Measurements from ENCODE around the gene C1QL2. TPM values are rescaled to one million over a fixed set of nuclear protein-coding genes. Genes with fewer than 3 reads are reported as not detected.

The C1QL2 gene
- total RNA-seq, 2 donors from 2014 or later = not detected

DNA sequence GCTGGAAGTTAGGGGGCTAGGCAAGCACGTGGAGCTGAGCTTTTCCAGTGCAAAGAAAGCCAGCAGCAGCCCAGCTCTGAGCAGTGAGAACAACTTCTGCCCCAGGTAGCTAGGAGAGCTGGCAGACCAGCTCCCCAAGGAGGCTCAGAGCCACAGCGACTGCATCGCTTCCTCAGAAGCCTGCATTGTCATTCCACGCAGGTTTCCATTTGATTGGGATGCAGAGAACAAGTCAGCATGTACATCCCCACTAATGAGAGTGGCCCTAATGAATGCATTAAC, 45.1 kb downstream of the C1QL2 start:
- ATAC-seq (no peak), DNase-seq (no peak)
- intact Hi-C loops (cut with DNase I) = no loop called here

DNA sequence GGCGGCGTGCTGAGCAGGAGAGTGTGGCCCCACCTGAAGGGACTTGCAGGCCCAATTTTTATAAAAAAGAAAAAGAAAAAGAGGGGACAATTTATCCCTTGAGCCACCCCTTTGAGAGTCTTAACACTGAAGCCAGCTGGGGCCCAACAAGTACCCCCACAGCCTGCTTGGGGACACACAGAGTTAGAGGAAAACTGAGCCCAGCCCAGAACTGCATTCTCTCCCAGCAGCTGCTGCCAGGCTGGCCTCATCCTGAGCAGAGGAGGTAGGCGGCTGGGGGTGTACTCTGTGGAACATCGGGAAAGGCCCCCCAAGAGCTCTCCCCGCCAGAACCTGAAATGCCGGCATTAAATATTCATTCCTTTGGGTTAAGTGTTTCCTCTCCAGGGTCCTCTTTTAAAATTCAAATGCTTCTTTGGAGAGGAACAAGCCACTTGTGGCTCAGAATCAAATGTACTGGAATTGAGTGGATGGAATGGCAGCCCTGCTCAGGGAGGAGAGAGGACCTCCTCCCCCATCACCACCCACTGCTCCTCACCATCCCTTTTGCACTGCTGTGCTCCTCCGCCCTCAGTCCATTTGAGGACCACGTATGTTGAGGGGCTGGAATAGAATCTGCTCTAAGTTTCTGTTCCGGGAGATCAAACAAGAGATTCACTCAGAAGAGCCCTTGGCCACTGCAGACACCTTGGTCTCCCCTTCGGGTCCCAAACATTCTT, 45.6 kb downstream of the C1QL2 start:
- DNase-seq (no peak), ATAC-seq (no peak)
- intact Hi-C loops (cut with DNase I) = no loop called here

DNA sequence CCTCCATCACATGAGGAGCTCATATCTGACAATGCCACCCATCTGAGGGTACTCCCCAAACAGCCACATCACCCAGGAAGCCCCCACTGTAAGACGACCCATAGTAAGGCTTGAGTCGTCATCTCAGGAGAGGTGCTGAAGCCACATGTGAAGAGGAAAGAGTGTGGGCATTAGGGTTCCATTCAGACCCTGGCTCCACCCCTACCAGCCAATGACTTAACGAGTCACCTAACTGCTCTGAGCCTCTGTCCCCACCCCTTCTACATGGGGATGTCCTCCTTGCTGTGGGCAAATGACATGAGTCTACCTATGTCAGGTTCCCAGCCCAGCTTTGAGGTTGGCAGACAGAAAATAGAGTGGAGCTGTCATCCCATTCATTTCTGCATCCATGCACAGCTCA, 46.3 kb downstream of the C1QL2 start:
- ATAC-seq (no peak), DNase-seq (no peak)
- intact Hi-C loops (cut with DNase I) = no loop called here

DNA sequence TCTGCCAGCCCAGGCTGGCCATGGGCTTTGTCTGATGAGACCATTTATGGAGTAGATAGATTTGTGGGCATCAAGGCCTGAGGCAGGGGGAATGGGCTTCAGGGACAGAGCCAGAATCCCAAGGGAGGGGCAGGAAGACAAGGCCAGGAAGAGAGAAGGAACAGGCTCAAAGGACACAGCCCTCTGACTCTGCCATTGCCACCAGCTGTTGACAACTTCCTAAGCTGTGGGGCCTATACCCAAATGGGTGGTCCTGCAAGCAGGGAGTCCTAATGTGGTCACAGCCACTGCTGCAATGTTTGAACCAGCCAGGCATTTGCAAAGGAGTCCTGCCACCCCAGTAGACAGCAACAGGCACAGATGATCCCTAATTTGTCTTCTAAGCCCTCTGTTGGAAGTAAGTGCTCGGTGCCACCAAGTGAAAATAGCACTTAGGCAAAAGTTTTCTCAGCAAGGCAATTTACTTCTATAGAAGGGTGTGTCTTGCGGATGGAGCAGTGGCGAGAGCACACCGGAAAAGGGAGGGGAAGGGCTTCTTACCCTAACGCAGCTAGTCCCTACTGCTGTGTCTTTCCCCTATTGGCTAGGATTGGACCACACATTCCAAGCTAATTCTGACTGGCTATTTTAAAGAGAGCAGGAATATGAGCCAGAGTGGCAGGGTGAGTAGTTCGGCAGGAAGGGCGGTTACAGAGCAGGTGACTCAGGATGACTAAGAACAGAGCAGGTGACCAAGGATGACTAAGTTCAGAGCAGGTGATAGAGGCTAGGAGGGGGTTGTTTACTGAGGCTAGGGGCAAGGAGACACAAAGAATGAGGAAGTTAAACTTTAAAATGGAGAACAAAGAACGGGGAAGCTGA, 47.2 kb downstream of the C1QL2 start:
- ATAC-seq (no peak), DNase-seq (no peak)
- intact Hi-C loops (cut with DNase I) = no loop called here

DNA sequence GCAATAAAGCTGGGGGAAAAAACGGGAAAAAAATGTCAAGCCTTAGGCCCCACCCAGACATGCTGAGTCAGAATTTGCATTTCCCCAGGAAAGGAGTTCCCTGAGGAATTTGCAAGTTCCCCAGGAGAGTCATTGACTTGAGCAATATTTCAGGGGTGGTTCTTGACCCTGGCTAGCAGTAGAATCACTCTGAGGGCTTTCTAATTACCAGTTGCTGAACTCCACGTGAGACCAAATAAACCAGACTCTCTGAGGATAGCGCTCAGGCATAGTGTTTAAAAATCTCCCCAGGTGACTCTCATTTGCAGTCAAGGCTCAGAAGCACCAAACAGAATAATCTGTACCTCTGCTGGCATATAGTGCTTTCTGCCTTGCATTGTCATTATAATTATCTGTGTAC, 48.7 kb downstream of the C1QL2 start:
- intact Hi-C loops (cut with DNase I) = no loop called here
- DNase-seq (no peak), ATAC-seq (peak in 1 of 2 donors; percentile 48)

DNA sequence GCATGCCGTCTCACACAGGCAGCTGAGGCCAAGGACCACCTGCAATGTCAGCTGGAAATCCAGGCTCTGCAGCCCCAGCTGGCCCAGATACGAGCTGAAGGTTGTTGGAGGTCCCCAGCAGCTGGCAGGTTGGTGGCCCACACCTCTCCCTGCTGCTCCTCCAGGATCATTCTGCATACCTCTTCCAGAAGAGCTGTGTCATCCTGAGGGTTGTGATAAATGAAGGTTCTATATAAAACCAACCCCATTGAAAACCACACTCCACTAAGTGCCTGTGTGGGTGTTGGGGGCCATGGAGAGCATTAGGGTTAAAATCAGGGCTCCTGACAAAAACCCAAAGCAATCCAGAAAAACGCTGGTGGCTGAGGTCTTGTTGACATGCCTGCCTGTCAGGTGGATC, 50.4 kb downstream of the C1QL2 start:
- DNase-seq (no peak), ATAC-seq (no peak)
- intact Hi-C loops (cut with DNase I) = no loop called here

DNA sequence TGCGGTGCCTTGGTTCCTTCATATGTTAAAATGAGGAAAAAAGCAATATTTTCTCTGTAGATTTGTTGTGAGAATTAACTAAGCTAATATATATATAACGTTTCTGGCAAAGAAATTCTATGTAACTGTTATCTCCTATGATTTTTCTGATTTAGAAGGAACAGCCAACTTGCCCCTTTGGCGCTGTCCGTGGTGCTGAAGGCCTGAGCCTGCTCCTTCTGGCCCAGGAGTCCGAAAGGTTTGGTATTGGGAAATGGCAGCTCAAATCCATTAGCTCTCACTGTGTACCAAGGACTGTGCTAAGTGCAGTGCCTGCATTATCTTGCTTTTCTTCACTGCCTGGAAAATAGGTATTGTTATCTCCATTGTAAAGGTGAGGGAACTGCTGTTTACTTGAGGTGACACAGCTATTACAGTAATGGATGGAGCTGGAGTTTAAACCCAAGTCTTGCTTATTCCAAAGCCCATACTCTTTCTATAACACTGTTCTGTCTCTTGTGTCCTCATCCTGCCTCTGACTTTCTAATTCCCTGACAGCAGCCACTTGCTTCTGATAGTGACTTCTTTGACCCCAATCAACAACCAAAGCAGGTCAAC, 52.2 kb downstream of the C1QL2 start:
- ATAC-seq (no peak), DNase-seq (peak; percentile 43)
- intact Hi-C loops (cut with DNase I) = no loop called here

Other genes starting within 250 kb of the C1QL2 start
- 10 to 100 TPM; 34.5 to 97.0 TPM for gene MARCO, start 216.6 kb downstream of the C1QL2 start, total RNA-seq
- gene STEAP3, start 65.1 kb upstream of the C1QL2 start, total RNA-seq = 10 to 100 TPM in 1 of 2 donors, 1 to 10 TPM in 1; 7.7 to 11.2 TPM
- gene C2orf76, start 208.1 kb upstream of the C1QL2 start, total RNA-seq = 10 to 100 TPM in 1 of 2 donors, 1 to 10 TPM in 1; 9.9 to 11.5 TPM
- 100 to 1,000 TPM; 172 to 227 TPM for gene DBI, start 208.2 kb upstream of the C1QL2 start, total RNA-seq

Measured in left cardiac atrium (tissue), 4 donors.